ENCODE results near the gene SOWAHA.

Gene SOWAHA

GRCh38 chr5:132830436-132831094 is 17.5 kb downstream of the SOWAHA start, which contains the start of gene SHROOM1:
SHROOM1 (minus strand) TSS chr5:132830647; CDS start chr5:132826140, 4,507 bp downstream.
- peak within 1 kb of the TSS; percentile 62 for H3K4me3 ChIP-seq (replicated peaks; ENCODE audit: low read depth, low read length)
- peak; percentile 43 for DNase-seq (ENCODE audit: low read depth)
- TF ChIP-seq CTCF (IDR thresholded peaks at IDR 0.05; ENCODE audit: low read length, missing control alignments): no peak

GRCh38 chr5:132831095-132831860 is 18.2 kb downstream of the SOWAHA start:
- TF ChIP-seq CTCF (IDR thresholded peaks at IDR 0.05; ENCODE audit: low read length, missing control alignments): no peak
- peak overlapping the region; percentile 62 for H3K4me3 ChIP-seq (replicated peaks; ENCODE audit: low read depth, low read length)
- no peak for DNase-seq (ENCODE audit: low read depth)

GRCh38 chr5:132832612-132833011 is 19.5 kb downstream of the SOWAHA start:
- no peak for DNase-seq (ENCODE audit: low read depth)
- TF ChIP-seq CTCF (IDR thresholded peaks at IDR 0.05; ENCODE audit: low read length, missing control alignments): no peak
- H3K4me3 ChIP-seq (replicated peaks; ENCODE audit: low read depth, low read length): no peak overlapping the region

- no peak for DNase-seq (ENCODE audit: low read depth)
- H3K4me3 ChIP-seq (replicated peaks; ENCODE audit: low read depth, low read length): no peak overlapping the region
- TF ChIP-seq CTCF (IDR thresholded peaks at IDR 0.05; ENCODE audit: low read length, missing control alignments): no peak
Measured at GRCh38 chr5:132834057-132834456, 21.0 kb downstream of the SOWAHA start.

GRCh38 chr5:132836852-132837251 is 23.8 kb downstream of the SOWAHA start:
- no peak overlapping the region for H3K4me3 ChIP-seq (replicated peaks; ENCODE audit: low read depth, low read length)
- no peak for DNase-seq (ENCODE audit: low read depth)
- no peak for TF ChIP-seq CTCF (IDR thresholded peaks at IDR 0.05; ENCODE audit: low read length, missing control alignments)

GRCh38 chr5:132837868-132838267 is 24.8 kb downstream of the SOWAHA start:
- no peak overlapping the region for H3K4me3 ChIP-seq (replicated peaks; ENCODE audit: low read depth, low read length)
- TF ChIP-seq CTCF (IDR thresholded peaks at IDR 0.05; ENCODE audit: low read length, missing control alignments): no peak
- no peak for DNase-seq (ENCODE audit: low read depth)
